Ovary (tissue), 3 donors: ENCODE data around the gene ANKRD2.

Experiments
- CTCF ChIP-seq, 3 donors: fragments of 450-650 bp in 2 of 3; fragments of 200-600 bp in 1 of 3; IDR thresholded peaks; one replicate each; pipeline versions ENCODE4 v1.5.1 to v1.8.0; 2016 to 2022; ENCODE audit warnings: antibody characterized with exemption in 3 of 3, mild to moderate bottlenecking in 1 of 3
- EP300 ChIP-seq: sonication (generic); formaldehyde crosslinking; IDR thresholded peaks from one replicate; pipeline ENCODE4 v1.6.1; 2017; ENCODE audit warnings: antibody characterized with exemption
- POLR2A ChIP-seq: fragments of 450-650 bp; IDR thresholded peaks from one replicate; pipeline ENCODE4 v1.6.1; 2017; ENCODE audit warnings: antibody characterized with exemption, mild to moderate bottlenecking, moderate library complexity
- donor health status: DM: no; HTN: no; CAD: no.

DNA sequence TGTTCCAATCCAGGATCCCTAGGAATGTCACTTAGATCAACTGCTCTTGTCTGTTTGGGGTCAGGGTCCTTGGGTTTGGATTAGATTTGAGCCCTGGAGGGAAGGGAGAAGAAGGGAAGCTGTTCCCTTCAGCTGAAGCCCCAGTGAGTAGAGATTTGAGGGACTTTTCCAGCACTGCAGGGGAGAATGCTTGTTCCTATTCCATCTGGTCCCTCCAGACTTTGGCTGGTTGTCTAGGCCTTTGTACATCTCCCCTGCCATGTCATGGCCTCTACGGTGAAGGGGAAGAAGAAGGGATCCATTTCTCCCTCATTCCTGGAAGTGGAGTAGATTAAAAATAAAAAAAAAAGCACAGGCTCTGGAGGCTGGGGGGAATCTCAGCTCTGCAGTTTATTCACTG lies 28.0 kb downstream of the ANKRD2 start:
- TF ChIP-seq CTCF (IDR thresholded peaks at IDR 0.05) (no peak), EP300 (no peak), POLR2A (no peak)
